Stomach (tissue), 9 donors: Measurements from ENCODE around the gene PIM3. TPM values are rescaled to one million over a fixed set of nuclear protein-coding genes. Genes with fewer than 3 reads are reported as not detected.

ENCODE experiments used
- DNase-seq, 2 donors: peaks; one replicate each; pipeline versions ENCODE4 v3.0.0 to v3.0.0-alpha.2; 2013 to 2019
- H3K27ac ChIP-seq, 5 donors: fragments of 200-600 bp in 4 of 5; sonication (generic) in 4 of 5; one replicate each; pipeline ENCODE4 v1.5.1; 2013 to 2019; ENCODE audit warnings: mild to moderate bottlenecking in 1 of 5, moderate library complexity in 1 of 5
- H3K27me3 ChIP-seq, 3 donors: fragments of 200-600 bp; sonication (generic); one replicate each; pipeline ENCODE4 v1.5.1; 2017 to 2019; ENCODE audit warnings: mixed run types in 1 of 3
- H3K36me3 ChIP-seq, 4 donors: fragments of 200-600 bp; sonication (generic); 1 replicate in 3 of 4; 2 replicates in 1 of 4; pipeline ENCODE4 v1.5.1; 2016 to 2019
- H3K4me1 ChIP-seq, 4 donors: fragments of 200-600 bp; sonication (generic); one replicate each; pipeline ENCODE4 v1.5.1; 2016 to 2019
- H3K4me3 ChIP-seq, 4 donors: fragments of 200-600 bp; sonication (generic) in 3 of 4; one replicate each; pipeline ENCODE4 v1.5.1; 2016 to 2019; ENCODE audit warnings: mild to moderate bottlenecking in 1 of 4
- H3K9me3 ChIP-seq, 4 donors: fragments of 200-600 bp; sonication (generic); one replicate each; pipeline ENCODE4 v1.5.1; 2016 to 2019
- CTCF ChIP-seq, 7 experiments: fragments of 450-650 bp in 4 of 7; fragments of 200-600 bp in 3 of 7; sonication (generic) in 3 of 7; IDR thresholded peaks; one replicate each; pipeline ENCODE4 v1.5.1; 2016 to 2019; ENCODE audit warnings: antibody characterized with exemption in 7 of 7, control low read depth in 2 of 7, mild to moderate bottlenecking in 1 of 7
- EP300 ChIP-seq: sonication (generic); formaldehyde crosslinking; IDR thresholded peaks from one replicate; pipeline ENCODE4 v1.6.1; 2017; ENCODE audit warnings: antibody characterized with exemption
- POLR2A ChIP-seq, 4 donors: fragments of 450-650 bp; IDR thresholded peaks; one replicate each; pipeline ENCODE4 v1.6.1; 2016; ENCODE audit warnings: antibody characterized with exemption in 4 of 4, control low read depth in 2 of 4, mild to moderate bottlenecking in 1 of 4, moderate library complexity in 1 of 4
- POLR2AphosphoS5 ChIP-seq, 3 donors: sonication (generic); formaldehyde crosslinking; IDR thresholded peaks; one replicate each; pipeline ENCODE4 v1.6.1; 2016; ENCODE audit warnings: antibody characterized with exemption in 3 of 3
- WGBS, 5 donors: extraction: QIAGEN DNeasy Blood & Tissue Kit in 3 of 5; methylation state at CpG; one replicate each; pipeline versions ENCODE4 v1.1.5 to v1.1.7; 2013 to 2018; 5-methylcytosine and 5-hydroxymethylcytosine counted together
- intact Hi-C: fragments of 100-400 bp; cut with DNase I; formaldehyde crosslinking; loops from one replicate; pipeline ENCODE4 v1.15.1; 2023; ENCODE audit warnings: low total_unique reads
- polyA plus RNA-seq, 3 donors: library from polyadenylated mRNA; stranded (reverse); fragments of 200-250 nt; gene quantifications; one replicate each; pipeline ENCODE4 v1.2.3, GENCODE V29; 2013
- total RNA-seq, 5 donors: library from RNA; depleted of rRNA; stranded (reverse); fragments of >200 nt; gene quantifications; one replicate each; pipeline versions ENCODE4 v1.1.0 to v1.2.3, GENCODE V29; 2014 to 2016
- donor health status: healthy with polysubstance abuse.
- donor health status: Bipolar disorder and iron deficiency.
- donor health status: healthy.

PIM3 gene
- total and polyA plus RNA-seq, 8 donors, result 51.9 to 802 (median 84.6) TPM

- intact Hi-C loops, result no loop called here
- peak overlapping the region; percentile 3 to 29 (median 11) for H3K27ac ChIP-seq
- DNase-seq, result peak in 1 of 2 donors; percentile 26
- no peak overlapping the region for H3K4me3 ChIP-seq
- H3K4me1 ChIP-seq, result peaks cover 14 to 44% (median 36%) of the 10 kb centered on the region in 4 donors
- no peaks in the 10 kb centered on the region for H3K36me3 ChIP-seq
- TF ChIP-seq CTCF (IDR thresholded peaks at IDR 0.05) (no peak), POLR2A (IDR thresholded peaks at IDR 0.05) (no peak), EP300 (no peak), POLR2AphosphoS5 (IDR thresholded peaks at IDR 0.05) (no peak)
- WGBS, 5 donors, result 58 to 70% (median 65%) methylated on average over 12 to 16 of the region's 16 CpGs
- H3K9me3 ChIP-seq, result no peaks in the 10 kb centered on the region
- peaks cover 0 to 45% (median 13%) of the 10 kb centered on the region in 3 donors for H3K27me3 ChIP-seq
These were observed 41.0 kb downstream of the PIM3 start for GRCh38 chr22:50001388-50002231.

- TF ChIP-seq EP300 (no peak), CTCF (IDR thresholded peaks at IDR 0.05) (no peak), POLR2A (IDR thresholded peaks at IDR 0.05) (no peak), POLR2AphosphoS5 (IDR thresholded peaks at IDR 0.05) (no peak)
- 65 to 74% (median 70%) methylated on average over 7 of the region's 7 CpGs for WGBS, 5 donors
- peaks cover 15 to 43% (median 33%) of the 10 kb centered on the region in 4 donors for H3K4me1 ChIP-seq
- H3K27ac ChIP-seq, result no peak overlapping the region
- no peaks in the 10 kb centered on the region for H3K9me3 ChIP-seq
- no peaks in the 10 kb centered on the region for H3K36me3 ChIP-seq
- DNase-seq, result peak in 1 of 2 donors; percentile 13
- intact Hi-C loops, result no loop called here
- H3K27me3 ChIP-seq, result peaks cover 0 to 38% (median 13%) of the 10 kb centered on the region in 3 donors
- no peak overlapping the region for H3K4me3 ChIP-seq
These were observed 42.2 kb downstream of the PIM3 start for GRCh38 chr22:50002791-50003190.

- Histone ChIP-seq H3K27ac (peak overlapping the region in 1 of 5 donors; percentile 84), H3K4me3 (no peak overlapping the region), H3K9me3 (no peaks in the 10 kb centered on the region), H3K4me1 (peaks cover 21 to 43% (median 34%) of the 10 kb centered on the region in 4 donors), H3K36me3 (no peaks in the 10 kb centered on the region), H3K27me3 (peaks cover 0 to 28% (median 8%) of the 10 kb centered on the region in 3 donors)
- no peak for DNase-seq
- intact Hi-C loops, result no loop called here
- 65 to 74% (median 70%) methylated on average over 4 of the region's 4 CpGs for WGBS, 5 donors
- TF ChIP-seq EP300 (no peak), POLR2A (IDR thresholded peaks at IDR 0.05) (no peak), POLR2AphosphoS5 (IDR thresholded peaks at IDR 0.05) (no peak), CTCF (IDR thresholded peaks at IDR 0.05) (no peak)
These were observed 44.3 kb downstream of the PIM3 start for GRCh38 chr22:50004918-50005317.

- Histone ChIP-seq H3K27me3 (peaks cover 12 to 32% (median 24%) of the 10 kb centered on the region in 3 donors), H3K4me1 (peaks cover 19 to 42% (median 36%) of the 10 kb centered on the region in 4 donors), H3K27ac (peak overlapping the region in 4 of 5 donors; percentile 71 to 84 (median 77)), H3K36me3 (no peaks in the 10 kb centered on the region), H3K9me3 (no peaks in the 10 kb centered on the region), H3K4me3 (no peak overlapping the region)
- intact Hi-C loops, result no loop called here
- 54 to 77% (median 59%) methylated on average over 3 of the region's 3 CpGs for WGBS, 5 donors
- TF ChIP-seq EP300, result no peak
- no peak for TF ChIP-seq CTCF (IDR thresholded peaks at IDR 0.05)
- no peak for TF ChIP-seq POLR2A (IDR thresholded peaks at IDR 0.05)
- no peak for TF ChIP-seq POLR2AphosphoS5 (IDR thresholded peaks at IDR 0.05)
- peak in 1 of 2 donors; percentile 38 for DNase-seq
These were observed 46.5 kb downstream of the PIM3 start for GRCh38 chr22:50007057-50007511.
